Activated B cell treated with CpG ODN at 0.5 μM for 24 hours (primary cell): ENCODE results near the gene PHACTR2. TPM values are rescaled to one million over a fixed set of nuclear protein-coding genes. Genes with fewer than 3 reads are reported as not detected.
"Not testable (repeated sequence)": the region's sequence is repeated elsewhere in the genome, so short reads cannot be mapped to it uniquely, and the experiment has no call there.

Experiments used
- ATAC-seq: fragments of 200-7000 bp; cut with Tn5 transposase; one replicate; pipeline ENCODE4 v1.10.0; 2021; ENCODE audit warnings: low read depth, mild to moderate bottlenecking, moderate library complexity
- CTCF ChIA-PET: fragments of 350-600 bp; sonication (Branson Sonifier 250); formaldehyde crosslinking; loops from one replicate; lab custom pipeline; 2021; ENCODE audit warnings: antibody characterized with exemption; lab: Charles Lee
- POLR2A ChIA-PET: fragments of 350-600 bp; sonication (Branson Sonifier 250); formaldehyde crosslinking; loops from one replicate; lab custom pipeline; 2021; ENCODE audit warnings: antibody characterized with exemption; lab: Charles Lee
- DNase-seq: peaks from one replicate; pipeline ENCODE4 v3.0.0; 2022
- H3K27ac Mint-ChIP-seq: one replicate; pipeline ENCODE4 v1.8.0; 2020; ENCODE audit warnings: mixed read lengths
- H3K27me3 Mint-ChIP-seq: one replicate; pipeline ENCODE4 v1.8.0; 2021; ENCODE audit warnings: mixed read lengths
- H3K36me3 Mint-ChIP-seq: one replicate; pipeline ENCODE4 v1.8.0; 2021; ENCODE audit warnings: low read depth, mixed read lengths
- H3K4me1 Mint-ChIP-seq: one replicate; pipeline ENCODE4 v1.8.0; 2021; ENCODE audit warnings: mixed read lengths
- H3K4me3 Mint-ChIP-seq: one replicate; pipeline ENCODE4 v1.8.0; 2020; ENCODE audit warnings: mild to moderate bottlenecking, mixed read lengths
- H3K9me3 Mint-ChIP-seq: one replicate; pipeline ENCODE4 v1.8.0; 2020; ENCODE audit warnings: mixed read lengths
- intact Hi-C: fragments of 100-400 bp; cut with micrococcal nuclease; formaldehyde crosslinking; loops from one replicate; pipeline ENCODE4 v1.15.1; 2024
- total RNA-seq: library from RNA; stranded (reverse); gene quantifications from 2 replicates; pipeline ENCODE4 v1.2.3, GENCODE V29; 2022
- TF ChIP-seq, protein P1 (sequence below): fragments of 200-600 bp; IDR thresholded peaks from one replicate; pipeline ENCODE4 v1.8.0; 2022; ENCODE audit warnings: antibody characterized with exemption, mild to moderate bottlenecking

Gene PHACTR2
- total RNA-seq, 1 donor from 2014 or later = 11.7 TPM

DNA sequence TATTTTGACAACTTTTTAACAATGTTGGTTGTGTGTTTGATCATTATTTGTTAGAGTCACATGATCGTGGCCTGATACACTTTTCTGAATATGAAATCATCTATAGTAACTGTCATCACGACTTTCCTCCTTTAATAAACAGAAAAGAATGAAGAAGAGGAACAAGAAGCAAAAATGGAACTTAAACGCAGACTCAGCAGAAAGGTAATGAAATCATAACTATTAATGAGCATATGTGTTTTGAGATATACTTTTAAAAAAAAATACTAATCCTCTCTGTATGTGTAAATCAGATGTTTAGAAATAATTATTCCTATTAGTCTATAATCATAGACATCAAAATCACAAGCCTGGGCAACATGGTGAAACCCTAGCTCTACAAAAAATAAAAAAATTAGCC, 105.3 kb downstream of the PHACTR2 start:
- Mint-ChIP-seq H3K4me3 (no peak overlapping the region), H3K36me3 (peaks cover 17% of the 10 kb centered on the region), H3K27me3 (no peaks in the 10 kb centered on the region), H3K27ac (no peak overlapping the region), H3K9me3 (peaks cover 14% of the 10 kb centered on the region), H3K4me1 (no peaks in the 10 kb centered on the region)
- ATAC-seq (no peak), DNase-seq (no peak)
- CTCF ChIA-PET = no interaction called here
- intact Hi-C loops = no loop called here
- TF ChIP-seq, protein P1, sequence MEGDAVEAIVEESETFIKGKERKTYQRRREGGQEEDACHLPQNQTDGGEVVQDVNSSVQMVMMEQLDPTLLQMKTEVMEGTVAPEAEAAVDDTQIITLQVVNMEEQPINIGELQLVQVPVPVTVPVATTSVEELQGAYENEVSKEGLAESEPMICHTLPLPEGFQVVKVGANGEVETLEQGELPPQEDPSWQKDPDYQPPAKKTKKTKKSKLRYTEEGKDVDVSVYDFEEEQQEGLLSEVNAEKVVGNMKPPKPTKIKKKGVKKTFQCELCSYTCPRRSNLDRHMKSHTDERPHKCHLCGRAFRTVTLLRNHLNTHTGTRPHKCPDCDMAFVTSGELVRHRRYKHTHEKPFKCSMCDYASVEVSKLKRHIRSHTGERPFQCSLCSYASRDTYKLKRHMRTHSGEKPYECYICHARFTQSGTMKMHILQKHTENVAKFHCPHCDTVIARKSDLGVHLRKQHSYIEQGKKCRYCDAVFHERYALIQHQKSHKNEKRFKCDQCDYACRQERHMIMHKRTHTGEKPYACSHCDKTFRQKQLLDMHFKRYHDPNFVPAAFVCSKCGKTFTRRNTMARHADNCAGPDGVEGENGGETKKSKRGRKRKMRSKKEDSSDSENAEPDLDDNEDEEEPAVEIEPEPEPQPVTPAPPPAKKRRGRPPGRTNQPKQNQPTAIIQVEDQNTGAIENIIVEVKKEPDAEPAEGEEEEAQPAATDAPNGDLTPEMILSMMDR = no peak
- POLR2A ChIA-PET = no interaction called here

DNA sequence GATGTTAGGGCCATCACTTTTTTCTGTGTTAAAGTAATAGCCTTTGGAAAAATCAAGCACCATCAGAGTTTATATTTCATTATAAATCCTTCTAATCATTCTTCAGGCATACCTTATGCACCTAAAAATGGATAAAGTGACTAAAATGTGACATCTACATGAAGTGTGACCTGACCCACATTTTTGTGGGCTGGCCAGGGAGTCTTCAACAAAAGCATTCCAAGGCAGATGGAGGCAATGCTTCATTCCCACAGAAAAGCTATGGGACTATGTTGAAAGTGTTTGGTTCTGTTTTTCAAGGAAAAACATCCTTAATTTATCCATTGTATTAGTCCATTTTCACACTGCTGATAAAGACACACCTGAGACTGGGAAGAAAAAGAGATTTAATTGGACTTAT, 106.6 kb downstream of the PHACTR2 start:
- no peak overlapping the region for H3K27ac Mint-ChIP-seq
- ATAC-seq (no peak), DNase-seq (no peak)
- no peaks in the 10 kb centered on the region for H3K27me3 Mint-ChIP-seq
- POLR2A ChIA-PET = no interaction called here
- peaks cover 14% of the 10 kb centered on the region for H3K9me3 Mint-ChIP-seq
- intact Hi-C loops = no loop called here
- no peaks in the 10 kb centered on the region for H3K4me1 Mint-ChIP-seq
- peaks cover 20% of the 10 kb centered on the region for H3K36me3 Mint-ChIP-seq
- CTCF ChIA-PET = no interaction called here
- TF ChIP-seq, protein P1 = no peak
- H3K4me3 Mint-ChIP-seq = no peak overlapping the region

DNA sequence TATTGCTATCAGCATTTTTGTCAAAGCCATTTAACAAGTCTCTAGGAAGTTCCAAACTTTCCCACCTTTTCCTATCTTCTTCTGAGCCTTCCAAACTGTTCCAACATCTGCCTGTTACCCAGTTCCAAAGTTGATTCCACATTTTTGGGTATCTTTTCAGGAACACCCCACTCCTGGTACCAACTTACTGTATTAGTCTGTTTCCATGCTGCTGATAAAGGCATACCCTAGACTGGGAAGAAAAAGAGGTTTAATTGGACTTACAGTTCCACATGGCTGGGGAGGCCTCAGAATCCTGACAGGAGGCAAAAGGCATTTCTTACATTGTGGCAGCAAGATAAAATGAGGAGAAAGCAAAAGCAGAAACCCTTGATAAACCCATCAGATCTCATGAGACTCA, 108.6 kb downstream of the PHACTR2 start:
- ATAC-seq, H3K27me3 Mint-ChIP-seq, POLR2A ChIA-PET, intact Hi-C loops, DNase-seq, H3K27ac Mint-ChIP-seq, H3K4me3 Mint-ChIP-seq, CTCF ChIA-PET, H3K4me1 Mint-ChIP-seq: not testable (repeated sequence)
- H3K36me3 Mint-ChIP-seq = peaks cover 26% of the 10 kb centered on the region
- peaks cover 14% of the 10 kb centered on the region for H3K9me3 Mint-ChIP-seq

DNA sequence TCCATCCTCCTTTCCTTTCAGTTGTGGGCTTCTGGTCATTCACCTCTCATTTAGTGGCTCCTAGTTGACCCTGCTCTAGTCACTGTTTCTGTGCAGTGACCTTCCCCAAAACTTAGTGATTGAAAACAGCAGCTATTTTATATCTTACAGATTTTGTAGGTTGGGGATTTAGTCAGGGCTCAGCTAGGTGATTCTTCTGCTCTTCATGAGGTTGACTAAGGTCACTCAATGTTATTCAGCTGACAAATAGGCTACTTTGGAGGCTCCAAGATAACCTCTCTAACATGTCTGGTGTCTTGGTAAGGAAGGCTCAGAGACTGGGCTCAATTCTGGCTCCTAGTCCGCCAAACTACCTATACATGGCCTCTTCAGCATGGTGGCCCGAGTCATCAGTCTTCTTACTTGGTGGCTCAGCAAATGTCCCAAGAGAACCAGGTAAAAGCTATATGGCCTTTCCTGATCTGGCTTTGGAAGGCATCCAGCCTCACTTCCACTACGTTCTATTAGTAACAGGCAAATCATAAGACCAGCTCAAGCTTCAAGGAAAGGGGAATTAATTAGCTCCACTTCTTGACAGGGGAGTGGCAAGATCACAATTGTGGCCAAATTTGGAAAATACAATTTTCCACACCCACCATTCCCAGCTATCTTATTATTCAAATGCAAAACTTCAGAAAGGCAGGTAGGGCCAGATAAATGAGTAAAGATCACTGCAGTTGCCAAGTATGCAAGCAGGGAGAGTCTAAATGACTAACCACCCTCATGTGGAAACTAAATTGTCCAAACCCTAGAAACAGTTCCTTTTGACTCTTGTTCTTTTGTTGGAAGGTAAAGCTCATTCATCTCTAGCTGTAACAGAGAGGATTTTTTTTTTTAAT, 114.9 kb downstream of the PHACTR2 start:
- Mint-ChIP-seq H3K9me3 (no peaks in the 10 kb centered on the region), H3K4me3 (no peak overlapping the region), H3K27me3 (no peaks in the 10 kb centered on the region), H3K4me1 (no peaks in the 10 kb centered on the region), H3K36me3 (peaks cover 12% of the 10 kb centered on the region), H3K27ac (no peak overlapping the region)
- ATAC-seq = no peak
- no peak for DNase-seq
- POLR2A ChIA-PET = no interaction called here
- CTCF ChIA-PET = no interaction called here
- TF ChIP-seq, protein P1 = no peak
- intact Hi-C loops = no loop called here

DNA sequence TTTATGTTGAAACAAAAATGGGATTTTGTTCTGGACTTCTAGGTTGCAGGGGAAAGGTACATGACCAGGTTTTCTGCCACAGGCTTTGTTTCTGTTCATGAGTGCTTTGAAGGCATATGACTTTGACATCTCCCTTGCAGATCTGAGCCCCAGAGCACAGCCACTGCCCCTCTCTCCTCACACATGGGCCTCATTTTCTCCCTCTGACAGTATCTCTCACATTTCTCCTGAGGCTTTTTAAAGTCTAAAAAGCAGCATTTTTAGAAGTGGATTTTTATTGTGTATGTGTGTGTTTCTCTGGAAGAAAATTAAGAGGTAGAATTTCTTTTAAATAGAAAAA, 115.5 kb downstream of the PHACTR2 start:
- H3K4me1 Mint-ChIP-seq = no peaks in the 10 kb centered on the region
- TF ChIP-seq, protein P1 = no peak
- no peak overlapping the region for H3K4me3 Mint-ChIP-seq
- POLR2A ChIA-PET = no interaction called here
- H3K9me3 Mint-ChIP-seq = peaks cover 3% of the 10 kb centered on the region
- H3K27me3 Mint-ChIP-seq = no peaks in the 10 kb centered on the region
- H3K27ac Mint-ChIP-seq = no peak overlapping the region
- peaks cover 15% of the 10 kb centered on the region for H3K36me3 Mint-ChIP-seq
- DNase-seq (no peak), ATAC-seq (no peak)
- intact Hi-C loops = no loop called here
- CTCF ChIA-PET = no interaction called here

DNA sequence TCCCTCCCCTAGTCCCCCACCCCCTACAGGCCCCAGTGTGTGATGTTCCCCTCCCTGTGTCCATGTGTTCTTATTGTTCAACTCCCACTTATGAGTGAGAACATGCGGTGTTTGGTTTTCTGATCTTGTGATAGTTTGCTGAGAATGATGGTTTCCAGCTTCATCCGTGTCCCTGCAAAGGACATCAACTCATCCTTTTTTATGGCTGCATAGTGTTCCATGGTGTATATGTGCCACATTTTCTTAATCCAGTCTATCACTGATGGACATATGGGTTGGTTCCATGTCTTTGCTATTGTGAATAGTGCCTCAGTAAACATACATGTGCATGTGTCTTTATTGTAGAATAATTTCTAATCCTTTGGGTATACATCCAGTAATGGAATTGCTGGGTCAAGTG, 118.8 kb downstream of the PHACTR2 start:
- H3K27ac Mint-ChIP-seq, H3K4me1 Mint-ChIP-seq, H3K4me3 Mint-ChIP-seq, ATAC-seq, DNase-seq, H3K27me3 Mint-ChIP-seq, POLR2A ChIA-PET, CTCF ChIA-PET, intact Hi-C loops: not testable (repeated sequence)
- Mint-ChIP-seq H3K9me3 (peaks cover 23% of the 10 kb centered on the region), H3K36me3 (peaks cover 23% of the 10 kb centered on the region)

DNA sequence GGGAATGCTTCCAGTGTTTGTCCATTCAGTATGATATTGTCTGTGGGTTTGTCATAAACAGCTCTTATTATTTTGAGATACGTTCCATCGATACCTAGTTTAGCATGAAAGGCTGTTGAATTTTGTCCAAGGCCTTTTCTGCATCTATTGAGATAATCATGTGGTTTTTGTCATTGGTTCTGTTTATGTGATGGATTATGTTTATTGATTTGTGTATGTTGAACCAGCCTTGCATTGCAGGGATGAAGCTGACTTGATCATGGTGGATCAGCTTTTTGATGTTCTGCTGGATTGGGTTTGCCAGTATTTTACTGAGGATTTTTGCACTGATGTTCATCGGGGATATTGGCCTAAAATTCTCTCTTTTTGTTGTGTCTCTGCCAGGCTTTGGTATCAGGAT, 120.7 kb downstream of the PHACTR2 start:
- POLR2A ChIA-PET, CTCF ChIA-PET, H3K27ac Mint-ChIP-seq, DNase-seq, H3K4me1 Mint-ChIP-seq, H3K27me3 Mint-ChIP-seq, H3K4me3 Mint-ChIP-seq, ATAC-seq, intact Hi-C loops: not testable (repeated sequence)
- peaks cover 23% of the 10 kb centered on the region for H3K36me3 Mint-ChIP-seq
- peaks cover 23% of the 10 kb centered on the region for H3K9me3 Mint-ChIP-seq
